Keratinocyte (primary cell): Measurements from ENCODE around the gene CREB5. TPM values are rescaled to one million over a fixed set of nuclear protein-coding genes. Genes with fewer than 3 reads are reported as not detected.

Experiments used
- DNase-seq: peaks from one replicate; pipeline ENCODE4 v3.0.0-alpha.2; 2011; ENCODE audit warnings: low read depth, missing footprints, low spot score
- FAIRE-seq: peaks from 2 replicates; lab custom pipeline; 2011; peaks lifted over from hg19 to GRCh38; lab: Jason Lieb, UNC
- H2AFZ ChIP-seq: 2 replicates; pipeline ENCODE4 v1.6.0; 2012; ENCODE audit warnings: low read length, control low read depth, inconsistent platforms; ENCODE audit not compliant: control insufficient read depth
- H3K27ac ChIP-seq: 2 replicates; pipeline ENCODE4 v1.5.1; 2011; ENCODE audit warnings: low read length; ENCODE audit not compliant: control insufficient read depth, insufficient read depth
- H3K27me3 ChIP-seq: 3 replicates; pipeline ENCODE4 v1.6.0; 2011; ENCODE audit warnings: low read length; ENCODE audit not compliant: control insufficient read depth, insufficient read depth; ENCODE audit errors: extremely low read depth
- H3K36me3 ChIP-seq, 2 experiments: 2 replicates in 1 of 2; 3 replicates in 1 of 2; pipeline ENCODE4 v1.5.1; 2011; ENCODE audit warnings: low read length in 2 of 2, mild to moderate bottlenecking in 1 of 2; ENCODE audit not compliant: control insufficient read depth in 2 of 2, insufficient read depth in 2 of 2; ENCODE audit errors: extremely low read depth in 1 of 2
- H3K4me1 ChIP-seq: 3 replicates; pipeline ENCODE4 v1.5.1; 2011; ENCODE audit warnings: low read length; ENCODE audit not compliant: control insufficient read depth, insufficient read depth; ENCODE audit errors: extremely low read depth
- H3K4me2 ChIP-seq: 3 replicates; pipeline ENCODE4 v1.6.0; 2011; ENCODE audit warnings: low read depth, low read length; ENCODE audit not compliant: control insufficient read depth, insufficient read depth; ENCODE audit errors: extremely low read depth
- H3K4me3 ChIP-seq, 3 experiments: fragments of 200-600 bp in 1 of 3; sonication (generic) in 1 of 3; 2 replicates in 2 of 3; 3 replicates in 1 of 3; pipeline ENCODE4 v1.5.1; 2011 to 2016; ENCODE audit warnings: low read length in 3 of 3, mild to moderate bottlenecking in 3 of 3, control low read depth in 2 of 3, inconsistent platforms in 1 of 3, low read depth in 1 of 3, mixed read lengths in 1 of 3, mixed run types in 1 of 3, moderate library complexity in 1 of 3; ENCODE audit not compliant: control insufficient read depth in 2 of 3, insufficient read depth in 2 of 3; ENCODE audit errors: extremely low read depth in 1 of 3
- H3K79me2 ChIP-seq: 2 replicates; pipeline ENCODE4 v1.6.0; 2012; ENCODE audit warnings: low read length; ENCODE audit not compliant: control insufficient read depth, insufficient read depth
- H3K9ac ChIP-seq: 3 replicates; pipeline ENCODE4 v1.6.0; 2011; ENCODE audit warnings: low read length; ENCODE audit not compliant: control insufficient read depth, insufficient read depth; ENCODE audit errors: extremely low read depth
- H3K9me1 ChIP-seq: 3 replicates; pipeline ENCODE4 v1.6.0; 2011; ENCODE audit warnings: low read length; ENCODE audit not compliant: control insufficient read depth, insufficient read depth; ENCODE audit errors: extremely low read depth
- H3K9me3 ChIP-seq: 2 replicates; pipeline ENCODE4 v1.5.1; 2012; ENCODE audit warnings: low read depth, low read length; ENCODE audit not compliant: control insufficient read depth
- H4K20me1 ChIP-seq: 3 replicates; pipeline ENCODE4 v1.6.0; 2011; ENCODE audit warnings: low read length; ENCODE audit not compliant: control insufficient read depth, insufficient read depth; ENCODE audit errors: extremely low read depth
- CTCF ChIP-seq, 3 experiments: IDR thresholded peaks in 1 of 3; conservative IDR thresholded peaks in 1 of 3; optimal IDR thresholded peaks in 1 of 3; 2 replicates in 2 of 3; 3 replicates in 1 of 3; pipeline versions ENCODE3 to v1.5.1; 2011; ENCODE audit warnings: low read length in 3 of 3, mild to moderate bottlenecking in 3 of 3, moderate library complexity in 2 of 3, control low read depth in 1 of 3, inconsistent platforms in 1 of 3; ENCODE audit not compliant: insufficient read depth in 2 of 3; ENCODE audit errors: extremely low read depth in 1 of 3
- EZH2 ChIP-seq: IDR thresholded peaks from one replicate; pipeline ENCODE4 v1.6.1; 2012; ENCODE audit warnings: inconsistent platforms, mild to moderate bottlenecking, low read length, moderate library complexity
- dilution Hi-C: fragments of 300-500 bp; cut with MboI; formaldehyde crosslinking; loops from one replicate; pipeline ENCODE4 v1.7.0; 2020; ENCODE audit warnings: low sequenced_read_pairs; ENCODE audit not compliant: extremely low pct_ligation_motif_present
- polyA plus RNA-seq, 5 experiments: library from polyadenylated mRNA; depleted of rRNA in 3 of 5; stranded (reverse) in 3 of 5; stranded (forward) in 1 of 5; unstranded in 1 of 5; fragments of >200 nt; gene quantifications; 1 replicate in 1 of 5; 2 replicates in 3 of 5; 3 replicates in 1 of 5; pipeline versions ENCODE4 v1.2.1 to v1.2.3, GENCODE V29; 2011 to 2012; ENCODE audit warnings: missing spikeins in 2 of 5, low read depth in 1 of 5, low replicate concordance in 1 of 5

Gene CREB5
- polyA plus RNA-seq, 1 donor (not counting 4 experiments of a cell fraction or from before 2014, with no cell fraction given) = 7.9 TPM

- no peak overlapping the region for H3K9ac ChIP-seq
- DNase-seq = no peak
- H3K27ac ChIP-seq = no peak overlapping the region
- H2AFZ ChIP-seq = no peak overlapping the region
- no peaks in the 10 kb centered on the region for H4K20me1 ChIP-seq
- no peaks in the 10 kb centered on the region for H3K9me3 ChIP-seq
- no peak overlapping the region for H3K4me3 ChIP-seq
- dilution Hi-C loops = no loop called here
- H3K9me1 ChIP-seq = no peaks in the 10 kb centered on the region
- H3K4me1 ChIP-seq = no peaks in the 10 kb centered on the region
- no peak for FAIRE-seq
- TF ChIP-seq CTCF (optimal IDR thresholded peaks at IDR 0.05 in 1 of 3, IDR thresholded peaks at IDR 0.05 in 1 of 3, conservative IDR thresholded peaks at IDR 0.05 in 1 of 3; ENCODE audit: extremely low read depth in 1 of 3, insufficient read depth in 2 of 3, low read length in 3 of 3) (no peak), EZH2 (no peak)
- H3K36me3 ChIP-seq = no peaks in the 10 kb centered on the region
- H3K79me2 ChIP-seq = no peaks in the 10 kb centered on the region
- no peak overlapping the region for H3K4me2 ChIP-seq
- H3K27me3 ChIP-seq = peaks cover 24% of the 10 kb centered on the region
Observed at GRCh38 chr7:28478656-28479055, 66.3 kb downstream of the CREB5 start.

- Histone ChIP-seq H3K79me2 (no peaks in the 10 kb centered on the region), H3K4me1 (no peaks in the 10 kb centered on the region), H3K27me3 (peaks cover 16% of the 10 kb centered on the region), H3K4me2 (no peak overlapping the region), H3K4me3 (no peak overlapping the region), H3K36me3 (no peaks in the 10 kb centered on the region), H3K9ac (no peak overlapping the region), H2AFZ (no peak overlapping the region), H3K9me3 (no peaks in the 10 kb centered on the region), H4K20me1 (no peaks in the 10 kb centered on the region), H3K27ac (no peak overlapping the region), H3K9me1 (no peaks in the 10 kb centered on the region)
- DNase-seq (no peak), FAIRE-seq (no peak)
- dilution Hi-C loops = no loop called here
- no peak for TF ChIP-seq EZH2
- no peak for TF ChIP-seq CTCF (optimal IDR thresholded peaks at IDR 0.05 in 1 of 3, IDR thresholded peaks at IDR 0.05 in 1 of 3, conservative IDR thresholded peaks at IDR 0.05 in 1 of 3; ENCODE audit: extremely low read depth in 1 of 3, insufficient read depth in 2 of 3, low read length in 3 of 3)
Observed at GRCh38 chr7:28479507-28479947, 67.2 kb downstream of the CREB5 start.
